22Rv1 (cell line): ENCODE measurements around the gene SNAI1.
"Not testable (repeated sequence)": the region's sequence is repeated elsewhere in the genome, so short reads cannot be mapped to it uniquely, and the experiment has no call there.

ENCODE experiments used
- H3K27ac ChIP-seq: fragments of 450-650 bp; 2 replicates; pipeline ENCODE4 v1.5.1; 2017
- CTCF ChIP-seq: fragments of 450-650 bp; IDR thresholded peaks from 2 replicates; pipeline ENCODE4 v1.5.1; 2017; ENCODE audit warnings: mild to moderate bottlenecking
- ZFX ChIP-seq: fragments of 450-650 bp; IDR thresholded peaks from 2 replicates; pipeline ENCODE4 v1.6.1; 2017; ENCODE audit warnings: antibody characterized with exemption, borderline replicate concordance

Gene SNAI1

GRCh38 chr20:49990271-49990720 is 7.5 kb downstream of the SNAI1 start:
- TF ChIP-seq ZFX, result no peak
- no peak overlapping the region for H3K27ac ChIP-seq

- TF ChIP-seq CTCF, result no peak
- TF ChIP-seq ZFX, result no peak
These were observed 10.5 kb downstream of the SNAI1 start for GRCh38 chr20:49993301-49993751.

GRCh38 chr20:49995586-49995985 is 12.8 kb downstream of the SNAI1 start:
- no peak overlapping the region for H3K27ac ChIP-seq
- no peak for TF ChIP-seq ZFX
- no peak for TF ChIP-seq CTCF

More at GRCh38 chr20:49993301-49993751, 10.5 kb downstream of the SNAI1 start:
- no peak overlapping the region for H3K27ac ChIP-seq

- not testable (repeated sequence) for H3K27ac ChIP-seq
These were observed 15.9 kb downstream of the SNAI1 start for GRCh38 chr20:49998478-49999188.

GRCh38 chr20:49999329-49999728 is 16.5 kb downstream of the SNAI1 start:
- no peak overlapping the region for H3K27ac ChIP-seq
- TF ChIP-seq ZFX (no peak), CTCF (no peak)

- H3K27ac ChIP-seq, result not testable (repeated sequence)
These were observed 17.9 kb downstream of the SNAI1 start for GRCh38 chr20:50000548-50001222.

GRCh38 chr20:50001784-50002311 is 19.1 kb downstream of the SNAI1 start:
- H3K27ac ChIP-seq, result no peak overlapping the region
- TF ChIP-seq CTCF, result no peak
- TF ChIP-seq ZFX, result no peak

GRCh38 chr20:50003253-50003656 is 20.5 kb downstream of the SNAI1 start:
- no peak overlapping the region for H3K27ac ChIP-seq
- TF ChIP-seq CTCF (no peak), ZFX (no peak)

- TF ChIP-seq ZFX, result no peak
- no peak for TF ChIP-seq CTCF
- H3K27ac ChIP-seq, result no peak overlapping the region
These were observed 21.4 kb downstream of the SNAI1 start for GRCh38 chr20:50004229-50004628.
